ENCODE results near the gene CSF3R.
"Not testable (repeated sequence)": the region's sequence is repeated elsewhere in the genome, so short reads cannot be mapped to it uniquely, and the experiment has no call there.

The CSF3R gene

DNA sequence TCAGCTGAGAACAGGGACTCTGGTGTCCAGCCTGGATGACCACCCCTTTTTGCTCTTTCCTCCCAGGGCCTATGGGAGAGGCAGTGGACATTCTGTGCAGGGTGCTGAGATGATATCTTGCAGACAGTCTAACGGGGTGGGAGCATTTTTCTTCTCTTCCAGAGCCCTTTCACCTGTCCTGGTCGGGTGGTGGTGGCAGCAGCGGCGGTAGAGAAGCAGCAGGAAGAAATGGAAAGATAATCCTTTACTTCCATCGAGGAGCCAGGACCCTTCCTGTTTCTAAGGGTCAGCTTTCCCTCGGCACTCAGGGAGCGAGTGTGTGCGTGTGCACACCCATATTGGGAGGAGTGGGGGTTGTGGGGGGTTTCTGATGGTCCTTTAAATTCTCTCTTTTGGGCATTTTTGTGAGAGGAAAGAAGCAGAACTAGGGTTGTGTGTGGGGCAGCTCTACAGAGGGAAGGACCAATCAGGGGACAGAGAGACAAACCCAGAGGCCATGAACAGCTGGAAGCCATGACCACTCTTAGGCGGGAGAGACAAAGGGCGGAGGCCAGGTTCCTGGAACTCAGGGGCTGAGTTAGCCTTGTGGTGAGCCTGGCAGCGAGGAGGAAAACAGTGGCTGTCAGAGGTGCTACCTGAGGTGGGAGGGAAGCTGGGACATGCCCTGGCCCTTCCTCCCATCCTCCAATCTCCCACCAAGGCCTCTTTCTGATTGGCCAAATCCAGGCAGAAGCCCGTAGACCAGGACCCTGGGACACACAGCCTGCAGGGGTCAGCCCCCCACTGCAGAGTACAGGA lies 31.2 kb upstream of the CSF3R start:
- DNase-seq (ENCODE audit: low spot score): no peak

DNA sequence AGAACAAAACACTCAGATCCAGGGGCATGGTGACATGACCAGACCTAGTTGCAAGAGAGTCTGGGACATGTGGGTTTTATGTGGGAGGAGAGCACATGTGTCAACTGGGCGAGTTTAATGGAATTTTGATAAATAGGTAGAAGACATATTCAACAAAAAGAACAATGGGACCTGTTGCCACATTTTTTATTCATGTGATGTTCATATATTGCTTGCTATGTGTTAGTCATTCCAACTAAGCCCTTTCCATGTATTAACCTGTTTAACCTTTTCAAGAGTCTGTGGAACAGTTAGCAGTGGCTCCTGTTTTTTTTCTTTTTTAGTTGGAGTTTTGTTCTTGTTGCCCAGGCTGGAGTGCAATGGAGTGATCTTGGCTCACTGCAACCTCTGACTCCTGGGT lies 30.1 kb upstream of the CSF3R start:
- no peak for DNase-seq (ENCODE audit: low spot score)

DNA sequence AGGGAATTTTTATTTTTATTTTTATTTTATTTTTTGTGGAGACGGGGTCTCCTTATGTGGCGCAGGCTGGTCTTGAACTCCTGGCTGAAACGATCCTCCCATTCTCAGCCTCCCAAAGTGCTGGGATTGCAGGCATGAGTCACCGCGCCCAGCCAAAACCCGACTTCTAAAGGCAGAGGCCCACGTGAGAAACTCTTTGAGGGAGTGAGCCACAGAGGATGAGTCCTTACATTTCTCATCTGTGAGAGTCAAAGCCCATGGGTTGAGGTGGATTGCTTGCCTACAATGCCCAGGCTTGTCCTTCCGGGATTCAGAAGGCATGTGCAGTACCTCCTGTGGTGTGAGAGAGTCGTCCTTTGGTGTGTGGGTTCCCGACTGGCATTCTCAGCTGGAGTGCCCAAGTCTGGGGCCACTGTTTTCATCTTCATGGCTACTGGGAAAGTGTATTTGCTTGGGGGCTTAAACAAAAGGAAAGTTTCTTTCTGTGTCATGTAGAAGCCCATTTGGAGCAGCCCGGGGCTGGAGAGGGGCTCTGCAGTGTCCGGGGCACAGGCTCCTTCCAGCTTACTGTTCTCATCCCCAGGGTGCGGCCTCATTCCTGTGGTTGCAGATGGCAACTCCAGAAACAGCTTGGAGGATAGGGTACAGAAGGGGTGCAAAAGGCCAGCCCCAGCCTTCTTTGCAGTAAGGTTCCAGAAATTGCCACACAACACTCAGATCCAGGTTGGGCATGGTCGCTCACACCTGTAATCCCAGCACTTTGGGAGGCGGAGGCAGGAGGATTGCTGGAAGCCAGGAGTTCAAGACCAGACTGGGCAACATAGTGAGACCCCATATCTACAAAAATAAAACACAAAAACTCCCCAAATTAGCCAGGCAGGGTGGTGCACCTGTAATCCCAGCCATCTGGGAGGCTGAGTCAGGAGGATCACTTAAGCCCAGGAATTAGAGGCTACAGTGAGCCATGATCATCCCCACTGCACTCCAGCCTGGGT lies 29.4 kb upstream of the CSF3R start:
- no peak for DNase-seq (ENCODE audit: low spot score)

DNA sequence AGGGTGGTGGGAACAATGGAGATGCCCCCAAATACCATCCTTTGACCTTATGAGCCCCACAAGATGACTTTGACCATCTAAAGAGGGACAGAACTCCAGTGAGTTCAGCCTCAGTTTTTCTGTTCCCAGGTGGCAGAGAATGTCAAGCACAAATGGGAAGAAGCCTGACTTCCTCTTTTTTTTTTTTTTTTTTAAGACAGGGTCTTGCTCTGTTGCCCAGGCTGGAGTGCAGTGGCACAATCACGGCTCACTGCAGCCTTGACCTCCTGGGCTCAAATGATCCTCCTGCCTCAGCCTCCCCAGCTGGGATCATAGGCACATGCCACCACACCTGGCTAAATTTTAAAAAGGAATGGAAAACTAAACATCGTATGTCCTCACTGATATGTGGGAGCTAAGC lies 28.5 kb upstream of the CSF3R start:
- not testable (repeated sequence) for DNase-seq (ENCODE audit: low spot score)

DNA sequence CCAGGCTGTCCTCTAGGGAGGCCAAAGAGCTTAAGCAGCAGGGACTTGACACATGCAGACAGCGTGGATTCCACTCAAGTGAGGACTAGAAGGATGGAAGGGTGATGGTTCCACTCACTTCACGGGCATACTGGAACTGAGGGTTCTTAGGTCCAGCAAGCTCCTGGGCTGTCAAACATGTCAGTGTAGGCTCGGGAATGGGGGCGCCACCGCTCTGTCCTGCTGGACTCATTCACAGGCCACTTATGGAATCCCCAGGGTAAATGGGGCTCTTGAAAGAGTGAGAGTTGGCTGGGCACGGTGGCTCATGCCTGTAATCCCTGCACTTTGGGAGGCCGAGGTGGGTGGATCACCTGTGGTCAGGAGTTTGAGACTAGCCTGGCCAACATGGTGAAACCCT lies 27.7 kb upstream of the CSF3R start:
- DNase-seq (ENCODE audit: low spot score): no peak

DNA sequence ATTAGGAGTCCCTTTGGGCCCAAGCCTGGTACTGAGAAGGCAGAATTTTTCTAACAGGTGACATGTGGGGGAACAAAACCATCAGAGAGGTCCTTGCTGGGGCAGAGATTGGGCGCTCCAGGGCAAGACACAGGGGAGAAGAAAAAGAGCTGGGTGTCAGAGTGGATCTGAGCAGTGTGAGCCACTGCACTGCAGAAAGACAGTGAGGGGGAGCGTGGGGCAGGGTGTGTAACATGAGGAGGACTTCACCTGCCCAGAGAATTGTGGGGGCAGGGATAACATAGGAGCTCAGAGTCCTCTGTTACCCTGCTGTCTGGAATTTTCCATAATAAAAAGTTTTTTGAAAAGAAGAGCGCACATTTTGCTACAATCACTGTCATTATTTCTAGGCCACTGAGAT lies 25.5 kb upstream of the CSF3R start:
- DNase-seq (ENCODE audit: low spot score): no peak

DNA sequence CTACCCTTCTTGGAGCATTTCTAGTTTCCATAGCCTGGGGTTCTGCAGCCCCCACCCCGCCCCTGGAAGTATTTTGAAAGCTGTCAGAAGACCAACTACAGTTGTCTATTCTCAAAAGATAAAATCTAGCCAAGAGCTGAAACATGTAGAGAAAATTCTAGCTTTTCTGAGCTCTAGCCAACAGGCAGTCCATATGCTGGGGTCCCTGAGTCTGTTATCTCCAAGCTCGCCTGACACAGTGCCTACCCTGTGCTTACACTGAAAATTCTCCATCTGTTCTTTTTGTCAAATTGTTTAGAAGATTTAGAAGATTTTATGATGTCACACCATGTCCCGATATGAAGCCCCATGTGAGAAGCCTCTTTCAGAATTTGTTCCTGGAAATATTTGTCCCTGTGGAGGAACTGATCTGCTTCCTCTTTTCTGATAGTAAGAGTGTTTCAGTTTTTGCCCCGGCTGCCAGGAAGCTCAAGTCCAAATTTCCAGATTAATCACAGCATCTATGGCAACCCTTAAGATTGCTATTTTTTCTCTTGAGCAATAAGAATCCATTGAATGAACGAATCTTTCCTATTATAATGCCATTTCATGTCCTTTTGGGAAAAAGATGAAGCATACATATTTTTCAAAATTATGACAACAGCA lies 23.7 kb upstream of the CSF3R start:
- DNase-seq (ENCODE audit: low spot score): no peak

DNA sequence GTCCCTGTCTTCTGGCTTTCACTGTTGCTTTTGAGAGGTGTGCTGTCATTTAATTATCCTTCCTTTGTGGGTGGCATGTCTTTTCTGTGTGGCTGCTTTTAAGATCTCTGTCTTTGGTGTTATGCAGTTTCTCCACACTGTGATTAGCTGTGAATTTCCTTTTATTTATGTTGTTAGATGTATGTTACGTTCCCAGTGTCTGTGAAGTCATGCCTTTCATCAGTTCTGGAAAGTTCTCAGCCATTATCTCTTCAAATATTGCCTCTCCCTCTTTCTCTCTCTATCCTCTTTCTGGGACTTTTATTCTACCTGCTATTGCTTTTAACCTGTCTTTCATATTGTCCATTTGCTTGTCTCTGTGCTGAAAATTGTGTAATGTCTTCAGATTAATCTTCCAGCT lies 21.0 kb upstream of the CSF3R start:
- DNase-seq (ENCODE audit: low spot score): no peak

DNA sequence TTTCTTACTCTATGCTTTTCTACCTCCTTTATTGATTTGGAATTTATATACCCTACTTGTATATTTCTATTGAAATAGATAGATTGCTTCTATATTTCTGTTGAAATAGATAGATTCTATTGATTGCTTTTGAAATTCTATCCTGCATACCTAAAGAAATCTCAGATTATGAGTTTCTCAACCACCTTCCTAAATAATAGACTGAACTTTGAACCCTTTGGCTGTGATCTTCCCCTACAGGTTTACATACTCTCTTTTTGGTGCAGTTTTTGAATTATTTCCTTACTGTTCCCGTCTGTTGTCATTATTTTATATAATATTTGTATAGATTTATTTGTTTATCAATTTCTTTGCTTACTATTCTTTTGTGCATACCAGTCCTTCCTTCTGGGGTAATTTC lies 20.4 kb upstream of the CSF3R start:
- no peak for DNase-seq (ENCODE audit: low spot score)

DNA sequence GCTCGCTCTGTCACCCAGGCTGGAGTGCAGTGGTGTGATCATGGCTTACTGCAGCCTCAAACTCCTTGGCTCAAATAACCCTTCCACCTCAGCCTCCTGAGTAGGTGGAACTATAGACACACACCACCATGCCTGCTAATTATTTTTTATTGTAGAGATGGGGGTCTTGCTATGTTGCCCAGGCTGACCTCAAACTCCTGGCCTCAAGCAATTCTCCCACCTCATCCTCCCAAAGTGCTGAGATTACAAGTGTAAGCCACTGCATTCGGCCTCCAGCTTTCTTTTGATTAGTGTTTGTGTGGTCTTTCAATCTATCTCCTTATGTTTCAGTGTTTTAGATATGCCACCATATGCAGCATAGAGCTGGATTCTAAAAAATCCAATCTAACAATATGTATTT lies 19.9 kb upstream of the CSF3R start:
- no peak for DNase-seq (ENCODE audit: low spot score)

DNA sequence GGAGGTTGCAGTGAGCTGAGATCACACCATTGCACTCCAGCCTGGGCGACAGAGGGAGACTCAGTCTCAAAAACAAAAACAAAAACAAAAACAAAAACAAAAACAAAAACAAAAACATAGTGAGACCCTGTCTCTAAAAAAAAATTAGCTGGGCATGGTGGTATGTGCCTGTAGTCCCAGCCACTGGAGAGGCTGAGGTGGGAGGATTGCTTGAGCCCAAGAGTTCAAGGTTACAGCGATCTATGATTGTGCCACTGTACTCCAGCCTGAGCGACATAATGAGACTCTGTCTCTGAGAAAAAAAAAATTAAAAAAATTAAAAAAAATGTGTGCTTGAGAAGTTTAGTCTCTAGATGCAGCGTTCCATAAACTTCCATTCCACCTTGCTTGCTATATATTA lies 19.2 kb upstream of the CSF3R start:
- DNase-seq (ENCODE audit: low spot score): not testable (repeated sequence)

DNA sequence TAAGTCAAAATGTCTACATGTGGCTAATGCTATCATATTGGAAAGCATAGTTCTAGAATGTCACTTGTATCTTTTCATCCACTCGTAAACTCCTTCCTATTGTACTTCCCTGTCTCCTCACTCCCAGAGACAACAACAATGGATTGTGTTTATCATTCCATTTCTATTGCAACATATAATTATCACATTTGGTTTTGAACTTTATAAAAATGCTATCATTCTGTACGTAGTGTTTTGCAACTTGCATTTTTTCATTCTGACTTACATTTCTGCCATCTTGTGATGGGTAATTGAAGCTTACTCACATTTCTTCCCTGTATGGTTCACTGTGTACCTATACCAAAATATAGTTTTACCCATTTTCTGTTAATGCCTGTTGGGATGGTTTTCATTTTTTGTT lies 14.5 kb upstream of the CSF3R start:
- DNase-seq (ENCODE audit: low spot score): no peak

DNA sequence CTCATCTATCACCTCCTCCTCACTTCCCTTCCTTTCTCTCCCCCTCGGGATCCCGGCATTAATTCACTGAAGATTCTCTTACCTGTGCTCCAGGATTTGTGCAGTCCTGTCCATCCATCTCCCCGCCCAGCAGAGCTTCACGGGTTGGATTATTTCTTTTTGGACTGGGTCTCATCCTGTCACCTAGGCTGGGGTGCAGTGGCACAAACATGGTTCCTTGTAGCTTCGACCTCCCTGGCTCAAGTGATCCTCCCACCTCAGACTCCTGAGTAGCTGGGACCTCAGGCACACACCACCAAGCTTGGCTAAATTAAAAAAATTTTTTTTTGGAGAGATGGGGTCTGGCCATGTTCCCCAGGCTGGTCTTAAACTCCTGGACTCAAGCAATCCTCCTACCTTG lies 12.3 kb upstream of the CSF3R start:
- DNase-seq (ENCODE audit: low spot score): no peak

DNA sequence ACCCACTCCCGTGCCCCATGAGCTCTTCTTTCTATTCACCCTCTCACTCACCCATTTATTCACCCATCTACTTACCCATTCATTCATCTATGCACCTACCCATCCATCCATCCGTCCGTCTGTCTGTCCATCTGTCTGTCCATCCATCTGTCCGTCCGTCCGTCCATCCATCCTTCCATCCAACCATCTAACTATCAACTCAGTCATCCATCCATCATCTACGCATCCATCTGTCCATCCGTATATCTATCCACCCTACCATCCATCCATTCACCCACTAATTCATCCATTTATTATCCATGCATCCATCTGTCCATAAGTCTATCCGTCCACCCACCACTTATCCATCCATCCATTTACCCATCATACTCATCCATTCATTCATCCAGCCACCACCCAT lies 10.8 kb upstream of the CSF3R start:
- DNase-seq (ENCODE audit: low spot score): no peak

DNA sequence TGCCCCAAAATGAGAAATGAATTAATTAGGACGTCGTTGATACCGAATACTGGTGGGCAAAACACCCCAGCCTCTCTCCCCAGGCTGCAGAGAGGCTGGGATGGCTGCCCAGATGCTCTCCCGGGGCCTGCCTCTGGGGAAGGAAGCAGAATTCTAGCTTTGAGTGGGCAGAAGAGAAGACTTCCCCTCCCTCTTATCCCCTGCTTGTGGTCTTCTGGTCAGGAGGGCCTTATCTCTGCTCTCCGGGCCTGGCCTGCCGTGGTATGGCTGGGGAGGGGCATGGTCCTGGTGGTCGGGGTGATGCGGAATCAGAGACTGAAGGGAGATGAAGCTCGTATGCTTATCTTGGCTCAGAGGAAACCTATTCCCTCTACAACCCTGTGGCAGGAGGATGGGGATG lies 9.8 kb upstream of the CSF3R start:
- DNase-seq (ENCODE audit: low spot score): no peak

DNA sequence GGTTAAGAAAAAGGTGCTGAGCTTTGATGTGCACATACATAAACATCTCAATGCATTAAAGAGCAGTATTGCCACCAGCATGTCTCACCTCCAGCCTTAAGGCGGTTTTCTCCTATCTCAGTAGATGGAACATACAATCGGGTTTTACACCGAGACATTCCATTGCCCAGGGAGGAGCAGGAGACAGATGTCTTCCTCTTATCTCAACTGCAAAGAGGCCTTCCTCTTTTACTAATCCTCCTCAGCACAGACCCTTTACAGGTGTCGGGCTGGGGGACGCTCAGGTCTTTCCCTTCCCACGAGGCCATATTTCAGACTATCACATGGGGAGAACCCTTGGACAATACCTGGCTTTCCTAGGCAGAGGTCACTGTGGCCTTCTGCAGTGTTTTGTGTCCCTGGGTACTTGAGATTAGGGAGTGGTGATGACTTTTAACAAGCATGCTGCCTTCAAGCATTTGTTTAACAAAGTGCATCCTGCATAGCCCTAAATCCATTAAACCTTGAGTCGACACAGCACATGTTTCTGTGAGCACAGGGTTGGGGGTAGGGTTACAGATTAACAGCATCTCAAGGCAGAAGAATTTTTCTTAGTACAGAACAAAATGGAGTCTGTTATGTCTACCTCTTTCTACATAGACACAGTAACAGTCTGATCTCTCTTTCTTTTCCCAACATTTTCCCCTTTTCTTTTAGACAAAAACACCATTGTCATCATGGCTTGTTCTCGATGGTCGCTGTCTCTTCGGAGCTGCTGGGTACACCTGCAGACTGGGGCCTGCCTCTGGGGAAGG lies 6.7 kb upstream of the CSF3R start:
- not testable (repeated sequence) for DNase-seq (ENCODE audit: low spot score)

DNA sequence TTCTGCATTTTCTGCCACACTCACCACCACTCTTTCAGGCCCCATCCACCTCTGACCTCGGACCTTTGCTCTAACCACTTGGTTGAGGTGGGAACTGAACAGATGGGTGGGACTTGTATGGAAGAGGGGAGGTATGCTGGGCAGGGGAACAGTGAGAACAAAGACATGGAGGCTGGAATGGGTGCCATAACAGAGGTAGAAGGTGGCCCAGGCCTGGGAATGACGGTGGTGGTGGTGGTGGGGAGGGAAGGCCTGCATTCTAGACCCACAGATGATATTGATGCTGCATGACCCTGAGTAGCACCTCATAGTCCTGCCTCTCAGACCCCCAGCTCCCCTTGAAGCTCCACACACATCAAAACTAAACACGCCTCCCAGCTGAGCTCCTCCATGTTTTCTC lies 5.2 kb upstream of the CSF3R start:
- DNase-seq (ENCODE audit: low spot score): no peak

DNA sequence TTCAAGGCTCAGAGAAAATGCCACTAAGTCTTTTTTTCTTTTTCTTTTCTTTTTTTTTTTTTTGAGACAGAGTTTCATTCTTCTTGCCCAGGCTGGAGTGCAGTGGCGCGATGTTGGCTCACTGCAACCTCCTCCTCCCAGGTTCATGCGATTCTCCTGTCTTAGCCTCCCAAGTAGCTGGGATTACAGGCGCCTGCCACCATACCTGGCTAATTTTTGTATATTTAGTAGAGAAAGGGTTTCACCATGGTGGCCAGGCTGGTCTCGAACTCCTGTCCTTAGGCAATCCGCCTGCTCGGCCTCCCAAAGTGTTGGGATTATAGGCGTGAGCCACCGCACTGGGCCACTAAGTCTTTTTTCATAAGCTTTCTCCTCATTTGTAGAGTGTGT lies 4.6 kb upstream of the CSF3R start:
- not testable (repeated sequence) for DNase-seq (ENCODE audit: low spot score)

DNA sequence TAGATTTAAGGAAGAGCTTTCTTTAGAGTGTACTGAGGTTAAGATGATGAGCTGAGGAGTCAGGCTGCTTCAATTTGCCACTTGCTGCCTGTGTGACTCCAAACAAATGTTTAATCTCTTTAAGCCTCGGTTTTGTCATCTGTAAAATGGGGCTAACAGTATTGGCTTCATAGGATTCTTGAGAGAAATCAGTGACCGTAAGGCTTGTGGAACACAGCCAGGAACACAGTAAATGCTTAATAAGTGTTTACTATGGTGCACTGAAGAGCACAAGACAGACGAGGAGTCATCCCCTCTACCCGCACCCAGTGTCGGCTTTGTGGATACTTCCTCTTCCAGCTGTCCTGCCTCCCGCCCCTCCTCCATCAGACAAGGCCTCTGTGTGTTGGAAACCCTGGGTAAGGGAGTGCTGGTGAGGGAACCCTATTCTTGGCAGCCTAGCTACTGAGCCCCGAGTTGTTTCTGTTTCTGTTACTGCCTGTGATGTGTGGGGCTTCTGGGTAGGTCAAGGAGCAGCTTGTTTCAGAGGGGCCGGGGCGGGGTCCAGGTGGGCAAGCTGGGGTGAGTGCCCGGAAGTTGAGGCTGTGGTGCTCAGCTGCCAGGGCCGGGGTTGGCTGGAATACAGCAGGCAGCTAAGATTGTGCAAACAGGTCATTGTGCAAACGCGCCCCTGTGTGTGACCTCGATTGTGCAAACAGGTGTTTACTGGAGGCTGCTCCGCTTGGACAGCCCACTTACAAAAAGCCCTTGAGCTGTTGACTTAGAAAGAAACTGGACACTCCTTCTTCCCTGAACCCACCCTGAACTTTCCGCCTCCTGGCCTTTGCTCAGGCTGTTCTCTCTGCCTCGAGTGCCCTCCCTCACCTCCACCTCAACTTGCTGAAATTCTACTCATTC lies 4.0 kb upstream of the CSF3R start:
- peak; percentile 39 for DNase-seq (ENCODE audit: low spot score)

DNA sequence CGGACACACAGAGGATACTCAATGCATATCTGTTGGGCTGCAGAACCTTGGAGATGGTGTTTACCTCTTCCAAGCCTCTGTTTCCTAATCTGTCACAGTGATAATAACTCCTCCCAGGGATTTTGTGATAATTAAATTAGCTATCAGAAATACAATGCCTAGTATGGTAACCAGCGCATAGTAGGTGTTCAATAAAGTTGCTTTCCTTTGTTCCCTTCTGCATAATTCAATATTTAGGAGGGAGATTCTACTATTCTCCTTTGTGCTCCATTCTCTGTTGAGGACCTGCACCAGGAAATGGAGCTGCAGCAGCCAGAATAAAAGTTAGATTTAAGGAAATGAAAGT lies 3.4 kb upstream of the CSF3R start:
- DNase-seq (ENCODE audit: low spot score): no peak

DNA sequence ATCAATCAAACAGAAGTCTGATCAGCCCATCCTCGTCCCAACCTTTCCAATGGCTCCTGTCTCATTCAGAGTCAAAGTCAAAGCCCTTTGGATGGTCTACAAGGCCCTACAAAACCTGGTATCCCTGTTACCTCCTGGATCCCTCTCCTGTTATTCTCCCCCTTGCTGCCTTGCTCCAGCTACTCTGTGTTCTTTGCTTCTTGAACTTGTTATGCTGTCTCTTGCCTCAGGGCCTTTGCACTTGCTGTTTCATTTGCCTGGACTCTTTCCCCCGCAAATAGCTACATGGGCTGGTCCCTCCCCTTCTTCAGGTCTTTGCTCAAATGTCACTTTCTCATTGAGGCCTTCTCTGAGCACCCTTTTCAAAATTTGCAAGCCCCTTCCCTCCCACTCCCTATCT lies 1.4 kb upstream of the CSF3R start:
- no peak for DNase-seq (ENCODE audit: low spot score)

Data from putamen (tissue), 1 donor.